ENCODE results near the gene TNIP3.
"Not testable (repeated sequence)": the region's sequence is repeated elsewhere in the genome, so short reads cannot be mapped to it uniquely, and the experiment has no call there.

The TNIP3 gene

GRCh38 chr4:121164291-121164690 is at the start of gene TNIP3:
TSS of gene TNIP3 (minus strand) at chr4:121164321. CDS start at chr4:121164125, 196 bp downstream.
- no peak for DNase-seq

DNA sequence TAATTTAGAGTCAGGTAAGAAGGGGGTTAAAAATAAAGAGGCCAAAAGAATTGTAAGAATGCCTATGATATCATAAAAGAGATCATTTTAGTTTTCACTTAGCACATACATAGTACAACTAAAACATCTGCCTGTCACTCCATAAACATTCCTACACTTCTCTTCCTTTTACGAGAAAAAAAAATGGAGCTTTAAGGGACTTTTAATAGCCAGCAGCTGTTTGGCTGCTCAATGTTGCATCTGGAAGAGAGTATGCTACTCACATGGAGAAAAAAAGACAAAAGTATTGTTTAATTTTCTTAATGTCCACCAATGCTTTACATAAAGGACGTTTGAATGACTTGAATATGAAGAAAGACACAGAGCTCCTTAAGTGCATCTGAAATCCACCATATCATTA is 48.7 kb upstream of the TNIP3 start:
- no peak for DNase-seq

- no peak for DNase-seq
Measured at GRCh38 chr4:121209171-121209570, 45.0 kb upstream of the TNIP3 start.

- no peak for DNase-seq
Measured at GRCh38 chr4:121208244-121209007, 44.3 kb upstream of the TNIP3 start.

DNA sequence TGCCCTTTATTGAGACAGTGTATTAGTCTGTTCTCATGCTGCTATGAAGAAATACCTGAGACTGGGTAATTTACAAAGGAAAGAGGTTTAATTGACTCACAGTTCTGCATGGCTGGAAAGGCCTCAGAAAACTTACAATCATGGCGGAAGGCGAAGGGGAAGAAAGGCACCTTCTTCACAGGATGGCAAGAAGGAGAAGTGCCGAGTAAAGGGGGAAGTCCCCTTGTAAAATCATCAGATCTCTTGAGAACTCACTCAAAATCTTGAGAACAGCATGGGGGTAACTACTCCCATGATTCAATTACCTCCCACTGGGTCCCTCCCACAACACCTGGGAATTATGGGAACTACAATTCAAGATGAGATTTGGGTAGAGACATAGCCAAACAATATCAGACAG is 41.7 kb upstream of the TNIP3 start:
- not testable (repeated sequence) for DNase-seq

DNA sequence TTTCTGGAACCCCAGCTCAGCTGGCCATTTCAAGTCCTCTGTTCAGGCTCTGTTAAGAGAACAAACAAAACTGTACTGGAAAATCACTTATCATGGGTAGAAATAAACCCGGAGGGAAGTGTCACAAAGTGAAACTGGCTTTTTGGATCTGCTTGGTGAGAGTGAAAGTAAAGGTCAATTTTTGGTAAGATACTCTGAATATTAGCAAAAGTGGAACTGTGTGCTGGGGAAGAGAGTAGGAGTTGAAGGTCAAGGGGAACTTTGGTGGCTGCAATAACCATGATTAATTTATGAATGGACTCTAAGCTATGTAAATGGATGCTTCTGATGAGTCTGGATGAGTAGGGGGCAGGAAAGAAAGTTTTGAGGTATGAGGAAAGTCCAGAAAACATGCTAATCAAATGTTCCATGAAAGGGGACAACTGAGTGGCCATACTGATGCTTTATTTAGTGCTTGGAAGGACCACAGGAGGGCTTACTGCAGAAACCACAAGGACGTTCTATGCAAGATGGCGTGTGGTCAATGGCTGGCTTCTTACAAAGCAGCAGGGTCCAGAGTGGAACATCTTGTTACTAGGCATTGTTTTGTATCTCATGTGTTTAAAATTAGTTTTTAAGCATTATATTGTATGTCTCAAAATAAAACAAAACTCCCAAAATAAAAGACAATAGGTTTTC is 36.8 kb upstream of the TNIP3 start:
- DNase-seq: no peak

GRCh38 chr4:121199742-121200561 is 35.8 kb upstream of the TNIP3 start:
- DNase-seq: no peak

DNA sequence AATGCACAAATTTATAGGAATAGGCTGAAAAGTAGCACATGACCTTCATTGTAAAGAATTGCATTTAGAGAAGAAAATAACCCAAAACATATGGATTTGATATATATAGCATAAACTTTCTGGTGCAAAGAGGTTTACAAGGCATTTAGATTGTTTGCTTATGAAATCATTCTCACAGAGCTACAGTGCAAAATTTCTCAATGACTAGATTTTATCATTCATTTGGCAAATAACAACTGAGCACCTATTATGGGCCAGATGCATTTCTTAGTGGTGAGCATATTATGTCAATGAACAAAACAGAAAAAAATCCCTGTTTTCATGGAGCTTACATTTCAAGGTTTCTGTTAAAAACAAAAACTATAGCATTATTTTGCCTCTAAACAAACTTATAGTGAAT is 34.1 kb upstream of the TNIP3 start:
- DNase-seq: no peak

- DNase-seq: no peak
Measured at GRCh38 chr4:121195649-121196048, 31.5 kb upstream of the TNIP3 start.

DNA sequence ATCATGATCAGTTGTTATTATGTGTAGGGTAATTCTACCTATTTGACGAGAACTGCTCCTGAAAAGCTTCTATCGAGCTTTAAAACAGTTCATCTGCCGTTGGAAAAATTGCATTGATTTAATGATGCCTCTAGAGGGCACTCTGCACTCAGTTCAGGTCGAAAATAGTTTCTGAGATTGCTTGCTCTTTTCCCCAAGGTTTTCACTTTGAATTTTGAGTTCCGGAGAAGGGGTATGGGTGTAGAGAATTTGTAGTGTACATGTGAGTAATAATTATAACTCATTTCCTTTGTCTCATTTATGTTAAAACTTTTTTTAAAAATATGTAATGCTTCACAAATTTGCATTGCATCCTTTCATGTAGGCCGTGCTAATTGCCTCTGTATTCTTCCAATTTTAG is 28.4 kb upstream of the TNIP3 start:
- DNase-seq: no peak

- DNase-seq: no peak
Measured at GRCh38 chr4:121192013-121192412, 27.9 kb upstream of the TNIP3 start.

- no peak for DNase-seq
Measured at GRCh38 chr4:121191361-121191760, 27.2 kb upstream of the TNIP3 start.

- no peak for DNase-seq
Measured at GRCh38 chr4:121190389-121190788, 26.3 kb upstream of the TNIP3 start.

GRCh38 chr4:121189326-121190215 is 25.4 kb upstream of the TNIP3 start:
- DNase-seq: no peak

DNA sequence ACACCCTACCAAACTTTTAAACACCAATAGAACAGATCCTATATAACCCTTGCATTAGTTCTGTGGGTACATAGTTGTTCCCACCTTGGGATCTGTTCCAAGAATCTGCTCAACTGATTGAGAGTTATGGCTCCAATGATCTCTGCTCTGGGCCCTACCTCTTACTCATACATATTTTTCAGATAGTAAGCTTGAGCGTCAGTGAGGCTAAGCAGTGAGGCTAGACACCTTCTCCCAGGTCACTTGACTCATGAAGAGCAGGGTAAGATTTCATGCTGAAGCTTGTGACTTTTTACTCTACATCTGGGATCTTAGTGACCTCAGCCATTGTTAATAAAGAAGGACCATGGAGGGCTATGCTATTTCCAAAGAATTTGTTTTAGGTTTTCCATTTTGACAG is 23.1 kb upstream of the TNIP3 start:
- no peak for DNase-seq

GRCh38 chr4:121185960-121186359 is 21.8 kb upstream of the TNIP3 start:
- DNase-seq: no peak

- no peak for DNase-seq
Measured at GRCh38 chr4:121183989-121184388, 19.9 kb upstream of the TNIP3 start.

DNA sequence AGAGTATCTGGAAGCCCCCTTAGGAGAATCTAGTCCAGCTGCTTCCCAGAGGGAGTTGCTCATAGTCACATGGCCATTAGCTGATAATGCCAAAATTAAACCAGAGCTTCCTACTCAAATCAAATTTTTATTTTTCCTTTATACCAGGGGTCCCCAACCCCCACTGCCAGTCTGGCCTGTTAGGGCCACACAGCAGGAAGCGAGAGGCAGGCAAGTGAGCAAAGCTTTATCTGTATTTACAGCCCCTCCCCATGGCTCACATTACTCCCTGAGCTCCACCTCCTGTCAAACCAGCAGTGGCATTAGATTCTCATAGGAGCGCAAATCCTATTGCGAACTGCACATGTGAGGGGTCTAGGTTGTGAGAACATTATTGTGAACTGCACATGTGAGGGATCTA is 19.2 kb upstream of the TNIP3 start:
- DNase-seq: no peak

DNA sequence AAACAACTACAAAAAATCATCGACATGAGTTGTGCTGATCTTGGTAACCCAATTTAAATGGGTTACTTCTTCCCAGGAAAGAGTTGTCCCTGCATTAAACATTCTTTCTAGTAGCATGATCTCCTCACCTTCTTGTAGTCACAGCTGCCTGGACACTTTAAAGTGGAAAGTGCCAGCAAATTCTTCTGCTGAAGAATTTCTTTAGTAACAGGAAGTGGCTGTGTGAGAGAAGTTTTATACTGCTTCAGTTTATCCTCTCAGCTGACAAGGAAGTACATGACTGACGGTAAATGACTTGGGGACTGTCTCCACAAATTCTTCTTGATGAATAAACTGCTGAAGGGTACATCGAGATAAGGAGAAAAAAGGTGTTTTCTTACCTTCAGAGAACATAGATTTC is 18.2 kb upstream of the TNIP3 start:
- no peak for DNase-seq

DNA sequence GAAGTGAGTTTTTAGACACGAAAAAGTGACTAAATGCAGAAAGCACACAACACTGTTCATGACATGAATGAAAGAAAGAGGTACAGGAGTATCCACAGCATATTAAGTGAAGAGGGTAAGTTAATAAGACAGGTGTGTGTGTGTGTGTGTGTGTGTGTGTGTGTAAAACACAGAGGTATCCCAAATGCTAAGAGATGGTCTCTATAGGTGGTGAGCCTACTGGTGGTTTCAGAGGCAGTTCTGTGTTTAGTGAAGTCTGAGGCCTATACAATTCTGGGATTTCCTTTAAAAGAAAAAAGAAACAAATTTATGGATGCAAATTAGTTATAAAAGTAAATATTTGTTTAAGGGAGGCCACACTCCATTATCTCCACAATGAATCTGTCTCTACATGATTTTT is 17.4 kb upstream of the TNIP3 start:
- DNase-seq: no peak

- no peak for DNase-seq
Measured at GRCh38 chr4:121180558-121180957, 16.4 kb upstream of the TNIP3 start.

DNA sequence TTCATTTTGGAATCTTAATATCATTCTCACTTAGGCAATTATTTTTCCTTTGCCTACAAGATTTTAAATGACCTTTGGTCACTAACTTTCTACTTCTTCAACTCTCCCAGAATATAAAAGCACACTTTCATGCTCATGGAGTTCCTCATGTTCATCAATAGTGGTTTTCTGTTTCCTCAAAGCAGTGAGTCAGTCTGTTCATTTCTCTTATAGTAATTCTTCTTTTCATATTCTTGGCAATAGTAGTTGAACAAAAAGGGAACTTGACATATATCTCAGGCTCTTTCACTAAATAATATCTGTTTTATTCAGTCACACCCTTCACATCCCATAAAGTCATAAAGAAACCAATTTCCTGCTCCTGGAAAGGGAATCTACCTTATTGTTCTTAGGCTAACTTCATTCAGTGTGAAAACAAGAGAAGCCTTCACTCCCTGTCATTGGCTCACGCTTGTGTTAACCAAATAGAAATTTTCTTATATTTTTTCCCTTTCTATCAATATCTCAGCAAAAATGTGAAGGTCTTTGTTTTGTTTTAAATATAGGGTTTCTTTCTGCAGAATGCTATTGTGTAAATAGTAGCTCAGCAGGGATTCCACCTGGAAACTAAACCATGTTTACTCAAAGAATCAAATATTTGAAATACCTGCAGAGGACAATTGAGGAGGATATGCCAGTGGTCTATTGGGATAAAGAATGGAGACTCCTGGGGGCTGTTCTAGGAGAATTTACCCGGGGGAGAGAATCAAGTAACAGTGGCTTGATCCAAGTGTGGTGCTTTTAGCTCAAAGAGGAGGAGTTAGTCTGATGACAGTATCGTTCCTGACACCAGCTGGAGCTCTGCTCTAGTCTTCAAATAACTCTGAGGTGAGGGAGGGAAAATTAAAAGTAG is 13.4 kb upstream of the TNIP3 start:
- no peak for DNase-seq

Data from NCI-H748 treated with DMSO at 0.1 percent for 48 hours (cell line).